Mucosa of rectum (tissue), 2 donors: ENCODE data around the gene SETBP1.

ENCODE experiments used
- H3K27ac ChIP-seq, 2 donors: one replicate each; pipeline ENCODE4 v1.7.0; 2013; ENCODE audit warnings: inconsistent platforms in 2 of 2, low read depth in 2 of 2, low read length in 2 of 2
- H3K27me3 ChIP-seq, 2 donors: one replicate each; pipeline ENCODE4 v1.7.0; 2013; ENCODE audit warnings: low read length in 2 of 2; ENCODE audit not compliant: control insufficient read depth in 2 of 2, insufficient read depth in 2 of 2
- H3K36me3 ChIP-seq, 2 donors: one replicate each; pipeline ENCODE4 v1.7.0; 2013; ENCODE audit warnings: low read length in 2 of 2; ENCODE audit not compliant: control insufficient read depth in 2 of 2, insufficient read depth in 2 of 2
- H3K4me1 ChIP-seq, 2 donors: one replicate each; pipeline ENCODE4 v1.7.0; 2013; ENCODE audit warnings: low read length in 2 of 2, mild to moderate bottlenecking in 1 of 2; ENCODE audit not compliant: control insufficient read depth in 2 of 2, insufficient read depth in 2 of 2
- H3K4me3 ChIP-seq, 2 donors: one replicate each; pipeline ENCODE4 v1.7.0; 2013; ENCODE audit warnings: low read length in 2 of 2
- H3K9ac ChIP-seq, 2 donors: one replicate each; pipeline ENCODE4 v1.7.0; 2013; ENCODE audit warnings: low read length in 2 of 2, low read depth in 1 of 2, mild to moderate bottlenecking in 1 of 2
- H3K9me3 ChIP-seq, 2 donors: one replicate each; pipeline ENCODE4 v1.7.0; 2013; ENCODE audit warnings: low read length in 2 of 2; ENCODE audit not compliant: control insufficient read depth in 2 of 2
- donor health status: healthy.
- donor health status: Normal muscosa, but diverticular disease.

SETBP1 gene

GRCh38 chr18:45069546-45069945, 388.9 kb downstream of the SETBP1 start:
- Histone ChIP-seq H3K4me3 (no peak overlapping the region), H3K27ac (no peak overlapping the region)

GRCh38 chr18:45071956-45072355, 391.3 kb downstream of the SETBP1 start:
- Histone ChIP-seq H3K4me1 (no peaks in the 10 kb centered on the region), H3K9me3 (no peaks in the 10 kb centered on the region), H3K27ac (no peak overlapping the region), H3K36me3 (no peaks in the 10 kb centered on the region), H3K9ac (no peak overlapping the region), H3K4me3 (no peak overlapping the region), H3K27me3 (no peaks in the 10 kb centered on the region)

More at GRCh38 chr18:45069546-45069945, 388.9 kb downstream of the SETBP1 start:
- Histone ChIP-seq H3K4me1 (no peaks in the 10 kb centered on the region), H3K27me3 (no peaks in the 10 kb centered on the region), H3K36me3 (no peaks in the 10 kb centered on the region), H3K9ac (no peak overlapping the region), H3K9me3 (no peaks in the 10 kb centered on the region)

- Histone ChIP-seq H3K4me3 (no peak overlapping the region), H3K9me3 (no peaks in the 10 kb centered on the region), H3K4me1 (no peaks in the 10 kb centered on the region), H3K27me3 (no peaks in the 10 kb centered on the region), H3K36me3 (no peaks in the 10 kb centered on the region), H3K27ac (no peak overlapping the region), H3K9ac (no peak overlapping the region)
These were observed 392.9 kb downstream of the SETBP1 start for GRCh38 chr18:45073556-45073955.

- H3K27ac ChIP-seq, result no peak overlapping the region
- no peaks in the 10 kb centered on the region for H3K36me3 ChIP-seq
- H3K4me1 ChIP-seq, result no peaks in the 10 kb centered on the region
- H3K9me3 ChIP-seq, result no peaks in the 10 kb centered on the region
- H3K4me3 ChIP-seq, result no peak overlapping the region
- H3K9ac ChIP-seq, result no peak overlapping the region
- no peaks in the 10 kb centered on the region for H3K27me3 ChIP-seq
These were observed 401.0 kb downstream of the SETBP1 start for GRCh38 chr18:45081566-45082181.

DNA sequence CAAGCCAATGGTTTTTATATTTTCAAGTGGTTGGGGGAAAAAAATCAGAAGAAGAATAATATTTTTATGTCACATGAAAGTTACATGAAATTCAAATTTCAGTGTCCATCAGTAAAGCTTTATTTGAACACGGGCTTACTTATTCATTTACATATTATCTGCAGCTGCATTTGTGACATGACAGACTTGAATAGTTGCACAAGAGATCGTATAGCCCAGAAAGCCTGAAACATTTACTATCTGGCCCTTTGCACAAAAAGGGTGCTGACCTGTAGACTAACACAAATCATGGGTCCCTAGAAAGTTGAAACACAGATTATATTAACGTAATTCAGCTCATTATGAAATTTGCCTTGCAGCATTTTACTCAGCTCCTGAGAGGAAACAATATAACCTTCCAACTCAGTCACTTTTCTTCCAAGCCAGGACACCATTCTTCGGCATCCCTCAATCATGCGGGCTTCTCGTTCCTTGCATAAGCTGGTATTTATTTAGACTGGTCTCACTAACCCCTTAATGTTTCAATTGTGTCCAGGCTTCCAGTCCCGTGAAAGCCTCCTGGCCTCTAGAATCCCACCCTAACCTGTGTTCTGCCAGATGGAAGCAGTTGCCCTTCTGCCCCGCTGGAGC, 402.7 kb downstream of the SETBP1 start:
- H3K36me3 ChIP-seq, result no peaks in the 10 kb centered on the region
- no peaks in the 10 kb centered on the region for H3K27me3 ChIP-seq
- no peaks in the 10 kb centered on the region for H3K4me1 ChIP-seq
- H3K9ac ChIP-seq, result no peak overlapping the region
- H3K4me3 ChIP-seq, result no peak overlapping the region
- no peak overlapping the region for H3K27ac ChIP-seq
- H3K9me3 ChIP-seq, result no peaks in the 10 kb centered on the region

- Histone ChIP-seq H3K9ac (no peak overlapping the region), H3K9me3 (no peaks in the 10 kb centered on the region), H3K27ac (no peak overlapping the region), H3K36me3 (no peaks in the 10 kb centered on the region), H3K27me3 (no peaks in the 10 kb centered on the region), H3K4me1 (no peaks in the 10 kb centered on the region), H3K4me3 (no peak overlapping the region)
These were observed 403.5 kb downstream of the SETBP1 start for GRCh38 chr18:45084206-45084605.

- Histone ChIP-seq H3K4me3 (no peak overlapping the region), H3K36me3 (no peaks in the 10 kb centered on the region), H3K4me1 (no peaks in the 10 kb centered on the region), H3K27ac (no peak overlapping the region), H3K27me3 (no peaks in the 10 kb centered on the region), H3K9me3 (no peaks in the 10 kb centered on the region), H3K9ac (no peak overlapping the region)
These were observed 405.4 kb downstream of the SETBP1 start for GRCh38 chr18:45085916-45086624.

DNA sequence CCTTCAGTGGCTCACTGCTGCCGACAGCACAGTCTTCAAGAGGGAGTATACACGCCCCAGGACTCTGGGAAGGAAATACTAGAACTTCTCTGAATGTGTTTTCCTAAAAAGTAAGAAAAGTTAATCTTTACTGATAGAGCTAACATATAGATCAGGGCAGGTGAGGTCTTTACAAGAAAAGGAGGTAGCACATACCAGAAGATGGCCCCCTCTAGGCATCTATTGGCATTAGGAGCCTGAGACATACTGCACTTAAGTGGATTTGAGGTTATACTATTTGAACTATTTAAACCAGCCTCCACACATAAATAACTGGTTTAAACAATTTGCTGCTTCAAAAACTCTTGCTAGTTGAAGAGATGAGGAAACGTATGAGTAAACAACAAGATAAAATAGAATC, 406.1 kb downstream of the SETBP1 start:
- Histone ChIP-seq H3K9ac (no peak overlapping the region), H3K36me3 (no peaks in the 10 kb centered on the region), H3K27me3 (no peaks in the 10 kb centered on the region), H3K27ac (no peak overlapping the region), H3K4me3 (no peak overlapping the region), H3K4me1 (no peaks in the 10 kb centered on the region), H3K9me3 (no peaks in the 10 kb centered on the region)

DNA sequence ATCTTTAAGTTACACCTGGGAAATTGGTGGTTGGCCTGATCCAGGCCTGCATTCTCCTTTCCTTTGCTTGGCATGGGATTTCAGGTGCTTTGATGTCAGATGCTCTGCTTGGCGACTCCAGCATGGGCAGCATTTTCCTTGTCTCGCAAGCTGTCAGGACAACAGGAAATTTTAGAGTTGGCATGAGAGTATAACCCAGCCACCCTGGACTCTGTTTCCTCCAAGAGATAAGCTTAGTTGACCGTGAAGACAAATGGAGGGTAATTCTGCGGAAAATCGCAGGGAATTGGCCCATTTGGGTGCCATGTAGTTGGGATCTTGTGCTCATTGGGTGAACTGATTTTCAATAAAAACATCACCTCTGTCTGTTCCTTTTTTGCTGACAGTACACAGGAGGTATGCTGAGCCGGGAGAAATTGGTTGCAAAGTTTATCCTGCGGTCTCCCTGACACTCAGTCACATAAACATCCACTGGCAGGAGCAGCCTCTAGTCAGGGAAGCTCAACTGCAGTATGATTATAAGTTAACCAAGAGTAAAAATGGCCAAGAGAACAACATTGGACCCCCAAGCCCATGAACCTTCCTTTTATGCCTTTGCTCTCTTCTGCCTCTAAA, 409.9 kb downstream of the SETBP1 start:
- H3K27me3 ChIP-seq, result no peaks in the 10 kb centered on the region
- no peaks in the 10 kb centered on the region for H3K4me1 ChIP-seq
- H3K9ac ChIP-seq, result no peak overlapping the region
- H3K36me3 ChIP-seq, result no peaks in the 10 kb centered on the region
- H3K9me3 ChIP-seq, result no peaks in the 10 kb centered on the region
- no peak overlapping the region for H3K4me3 ChIP-seq
- H3K27ac ChIP-seq, result no peak overlapping the region
